Vagina (tissue), 2 donors: ENCODE results near the gene FMN2.

Source experiments
- POLR2A ChIP-seq, 2 donors: fragments of 450-650 bp; IDR thresholded peaks; one replicate each; pipeline ENCODE4 v1.6.1; 2017; ENCODE audit warnings: antibody characterized with exemption in 2 of 2, mild to moderate bottlenecking in 2 of 2, moderate library complexity in 2 of 2
- POLR2AphosphoS5 ChIP-seq, 2 donors: sonication (generic); formaldehyde crosslinking; IDR thresholded peaks; one replicate each; pipeline ENCODE4 v1.9.0; 2017; ENCODE audit warnings: antibody characterized with exemption in 2 of 2, mild to moderate bottlenecking in 2 of 2, low read depth in 1 of 2; ENCODE audit not compliant: insufficient read depth in 1 of 2
- TF ChIP-seq, protein P1 (sequence below), 3 experiments: fragments of 450-650 bp in 2 of 3; fragments of 200-600 bp in 1 of 3; sonication (generic) in 1 of 3; IDR thresholded peaks; one replicate each; pipeline ENCODE4 v1.5.1; 2017 to 2019; ENCODE audit warnings: antibody characterized with exemption in 3 of 3, mild to moderate bottlenecking in 2 of 3, moderate library complexity in 2 of 3

DNA sequence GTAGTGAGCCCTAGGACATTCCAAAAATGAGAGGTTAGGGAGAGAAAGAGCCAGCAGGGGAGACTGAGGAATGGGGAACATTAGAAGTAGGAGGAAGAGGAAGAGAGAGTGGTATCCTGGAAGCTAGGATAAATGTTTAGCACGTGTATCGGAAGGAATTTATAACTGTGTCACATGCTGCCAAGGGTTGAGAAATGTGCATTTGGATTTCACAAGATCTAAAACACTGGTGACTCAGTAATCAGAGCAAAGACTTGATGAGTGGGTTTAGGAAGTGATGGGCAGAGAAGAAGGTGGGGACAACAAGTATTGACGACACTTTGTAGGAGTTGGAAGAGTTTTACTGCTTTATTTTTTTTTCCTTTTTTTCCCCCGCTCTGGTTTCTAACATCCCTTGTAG is 193.9 kb downstream of the FMN2 start:
- TF ChIP-seq, protein P1, sequence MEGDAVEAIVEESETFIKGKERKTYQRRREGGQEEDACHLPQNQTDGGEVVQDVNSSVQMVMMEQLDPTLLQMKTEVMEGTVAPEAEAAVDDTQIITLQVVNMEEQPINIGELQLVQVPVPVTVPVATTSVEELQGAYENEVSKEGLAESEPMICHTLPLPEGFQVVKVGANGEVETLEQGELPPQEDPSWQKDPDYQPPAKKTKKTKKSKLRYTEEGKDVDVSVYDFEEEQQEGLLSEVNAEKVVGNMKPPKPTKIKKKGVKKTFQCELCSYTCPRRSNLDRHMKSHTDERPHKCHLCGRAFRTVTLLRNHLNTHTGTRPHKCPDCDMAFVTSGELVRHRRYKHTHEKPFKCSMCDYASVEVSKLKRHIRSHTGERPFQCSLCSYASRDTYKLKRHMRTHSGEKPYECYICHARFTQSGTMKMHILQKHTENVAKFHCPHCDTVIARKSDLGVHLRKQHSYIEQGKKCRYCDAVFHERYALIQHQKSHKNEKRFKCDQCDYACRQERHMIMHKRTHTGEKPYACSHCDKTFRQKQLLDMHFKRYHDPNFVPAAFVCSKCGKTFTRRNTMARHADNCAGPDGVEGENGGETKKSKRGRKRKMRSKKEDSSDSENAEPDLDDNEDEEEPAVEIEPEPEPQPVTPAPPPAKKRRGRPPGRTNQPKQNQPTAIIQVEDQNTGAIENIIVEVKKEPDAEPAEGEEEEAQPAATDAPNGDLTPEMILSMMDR (IDR thresholded peaks at IDR 0.05) = no peak
- no peak for TF ChIP-seq POLR2AphosphoS5 (IDR thresholded peaks at IDR 0.05; ENCODE audit: insufficient read depth in 1 of 2, low read depth in 1 of 2)
- TF ChIP-seq POLR2A (IDR thresholded peaks at IDR 0.05) = no peak
